ENCODE measurements around the gene CMC1.

CMC1 gene

DNA sequence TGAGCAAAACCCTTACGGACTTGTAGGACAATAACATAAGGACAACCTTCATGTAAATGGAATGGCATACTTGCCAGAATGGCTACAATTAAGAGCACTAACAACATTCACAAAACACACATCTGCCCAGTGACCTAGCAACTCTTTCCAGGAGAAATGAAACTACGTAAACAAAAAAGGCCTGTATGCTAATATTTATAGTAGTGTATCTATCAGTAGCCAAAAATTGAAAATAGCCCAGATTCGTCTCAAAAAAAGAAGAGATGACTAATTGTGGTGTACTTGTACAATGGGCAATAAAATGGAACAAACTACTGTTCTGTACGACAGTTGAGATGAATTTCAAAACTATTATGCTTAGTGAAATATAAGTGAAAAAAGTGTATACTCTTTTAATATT lies 38.4 kb downstream of the CMC1 start:
- no peak overlapping the region for H3K4me3 ChIP-seq (ENCODE audit: control insufficient read depth, low read depth, low read length)
- TF ChIP-seq CTCF (IDR thresholded peaks at IDR 0.05; ENCODE audit: control insufficient read depth, insufficient read depth, low read depth, low read length, missing control alignments): no peak
- no peak for DNase-seq (ENCODE audit: low read depth)

DNA sequence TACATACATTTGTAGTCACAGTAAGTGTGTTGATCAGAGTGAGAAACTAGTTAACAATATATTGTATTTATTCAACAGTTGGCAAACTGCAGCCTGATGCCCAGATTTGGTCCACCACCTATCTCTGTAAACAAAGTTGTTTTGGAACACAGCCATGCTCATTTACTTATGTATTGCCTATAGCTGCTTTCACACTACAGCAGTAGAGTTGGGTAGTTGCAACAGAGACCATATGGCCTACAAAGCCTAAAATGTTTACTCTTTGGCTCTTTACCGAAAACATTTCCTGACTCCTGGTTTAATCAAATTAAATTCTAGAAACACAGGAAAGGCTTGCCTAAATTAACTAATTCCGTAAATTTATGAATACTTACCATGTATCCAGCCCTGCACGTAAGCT lies 39.4 kb downstream of the CMC1 start:
- no peak for DNase-seq (ENCODE audit: low read depth)

DNA sequence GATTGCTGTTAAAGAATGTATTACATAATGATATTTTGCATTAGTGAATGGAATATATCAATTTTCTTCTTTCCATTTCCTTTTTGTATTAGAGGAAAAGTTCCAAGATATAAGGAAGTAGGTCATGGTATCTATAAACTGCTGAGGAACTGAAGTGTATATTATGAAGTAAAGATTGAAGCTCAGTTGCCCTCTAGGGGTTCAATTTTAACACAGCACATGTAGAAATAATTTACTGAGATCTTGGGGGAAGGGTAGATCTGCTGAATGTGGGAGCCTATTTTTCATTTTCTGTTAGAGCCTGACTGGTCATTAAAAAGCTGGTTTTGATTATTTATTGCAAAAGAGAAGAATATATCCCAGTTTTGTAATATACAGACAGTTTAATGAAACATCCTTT lies 45.2 kb downstream of the CMC1 start:
- DNase-seq (ENCODE audit: low read depth): peak; percentile 24
- TF ChIP-seq CTCF (IDR thresholded peaks at IDR 0.05; ENCODE audit: control insufficient read depth, insufficient read depth, low read depth, low read length, missing control alignments): peak; percentile 58
- H3K4me3 ChIP-seq (ENCODE audit: control insufficient read depth, low read depth, low read length): no peak overlapping the region

More for the DNA sequence above, 39.4 kb downstream of the CMC1 start:
- no peak for TF ChIP-seq CTCF (IDR thresholded peaks at IDR 0.05; ENCODE audit: control insufficient read depth, insufficient read depth, low read depth, low read length, missing control alignments)
- H3K4me3 ChIP-seq (ENCODE audit: control insufficient read depth, low read depth, low read length): no peak overlapping the region

DNA sequence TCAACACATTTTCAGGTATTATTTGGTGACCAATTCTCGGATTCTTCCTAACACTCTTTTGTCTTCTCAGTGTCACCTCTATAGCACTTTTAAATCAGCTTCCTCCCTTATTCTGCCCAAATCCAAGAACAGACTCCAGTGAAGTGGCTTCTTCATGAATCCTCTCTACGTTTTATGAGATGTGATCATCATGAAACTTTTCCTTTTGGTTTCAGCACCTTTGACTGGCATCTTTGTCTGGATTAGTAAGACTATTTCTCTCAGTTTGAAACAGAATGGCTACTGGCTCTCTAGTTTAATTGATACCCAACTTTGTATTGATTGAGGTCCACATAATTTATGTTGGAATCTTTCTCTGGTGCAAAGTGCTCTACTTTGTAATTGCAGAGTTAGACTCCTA lies 45.6 kb downstream of the CMC1 start:
- TF ChIP-seq CTCF (IDR thresholded peaks at IDR 0.05; ENCODE audit: control insufficient read depth, insufficient read depth, low read depth, low read length, missing control alignments): no peak
- H3K4me3 ChIP-seq (ENCODE audit: control insufficient read depth, low read depth, low read length): no peak overlapping the region
- DNase-seq (ENCODE audit: low read depth): no peak

DNA sequence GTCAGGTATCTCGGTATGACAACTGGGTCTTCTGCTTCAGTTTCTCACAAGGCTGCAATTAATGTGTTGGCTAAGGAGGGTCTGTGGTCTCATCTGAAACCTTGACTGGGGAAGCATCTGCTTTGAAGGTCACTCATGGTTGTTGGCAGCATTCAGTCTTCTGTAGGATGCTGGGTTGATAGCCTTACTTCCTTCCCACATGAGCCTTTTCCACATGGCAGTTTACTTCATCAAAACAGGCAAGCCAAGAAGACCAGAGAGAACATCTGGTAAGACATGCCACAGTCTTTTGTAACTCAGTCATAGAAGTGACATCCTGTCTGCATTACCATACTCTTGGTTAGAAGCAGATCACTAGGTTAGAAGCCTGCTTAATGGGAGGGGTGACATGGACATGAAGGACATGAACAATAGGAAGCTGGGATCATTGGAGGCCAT lies 49.5 kb downstream of the CMC1 start:
- TF ChIP-seq CTCF (IDR thresholded peaks at IDR 0.05; ENCODE audit: control insufficient read depth, insufficient read depth, low read depth, low read length, missing control alignments): no peak
- H3K4me3 ChIP-seq (ENCODE audit: control insufficient read depth, low read depth, low read length): no peak overlapping the region
- no peak for DNase-seq (ENCODE audit: low read depth)

DNA sequence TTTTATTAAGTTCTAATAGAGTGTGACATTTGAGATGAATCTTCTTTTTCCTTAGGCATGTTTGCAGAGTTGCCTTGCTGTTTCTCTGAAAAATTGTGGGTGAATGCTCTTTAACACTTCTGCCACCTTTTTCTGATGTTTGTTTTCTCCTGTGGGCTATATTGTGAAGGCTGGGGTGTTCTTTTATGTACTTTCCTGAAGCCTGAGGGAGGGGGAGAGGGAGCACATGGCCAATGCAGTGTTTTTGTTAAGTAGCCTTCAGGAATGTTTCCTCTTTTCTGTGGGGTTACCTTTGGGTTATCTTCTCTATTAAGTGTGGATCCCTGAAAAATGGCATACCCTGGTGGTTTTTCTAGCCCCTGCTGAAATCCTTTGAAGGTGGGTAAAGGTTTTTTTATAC lies 50.2 kb downstream of the CMC1 start:
- TF ChIP-seq CTCF (IDR thresholded peaks at IDR 0.05; ENCODE audit: control insufficient read depth, insufficient read depth, low read depth, low read length, missing control alignments): no peak
- no peak for DNase-seq (ENCODE audit: low read depth)
- no peak overlapping the region for H3K4me3 ChIP-seq (ENCODE audit: control insufficient read depth, low read depth, low read length)

- TF ChIP-seq CTCF (IDR thresholded peaks at IDR 0.05; ENCODE audit: control insufficient read depth, insufficient read depth, low read depth, low read length, missing control alignments): no peak
- no peak overlapping the region for H3K4me3 ChIP-seq (ENCODE audit: control insufficient read depth, low read depth, low read length)
- DNase-seq (ENCODE audit: low read depth): no peak
Observed at GRCh38 chr3:28292622-28293021, 51.2 kb downstream of the CMC1 start.
